PC-3 (cell line): ENCODE data around the gene PCNT. TPM values are rescaled to one million over a fixed set of nuclear protein-coding genes. Genes with fewer than 3 reads are reported as not detected.

Experiments used
- ATAC-seq: fragments of 200-7000 bp; cut with Tn5 transposase; 2 replicates; pipeline ENCODE4 v1.9.1; 2020; ENCODE audit warnings: mild to moderate bottlenecking, moderate library complexity
- BruUV-seq: library from RNA; stranded (reverse); fragments of 400-500 nt; replicated peaks from 2 replicates; lab custom pipeline; 2021; lab: Mats Ljungman, UMichigan
- CTCF ChIA-PET: fragments of 300-600 bp; sonication (Branson Sonifier 250); formaldehyde crosslinking; loops from one replicate; lab custom pipeline; 2022; ENCODE audit warnings: antibody characterized with exemption; lab: Charles Lee
- POLR2A ChIA-PET: fragments of 300-600 bp; sonication (Branson Sonifier 250); formaldehyde crosslinking; loops from one replicate; lab custom pipeline; 2022; ENCODE audit warnings: antibody characterized with exemption; ENCODE audit not compliant: unreplicated experiment; lab: Charles Lee
- DNase-seq: peaks from one replicate; pipeline ENCODE4 v3.0.0-alpha.2; 2015
- H2AFZ ChIP-seq: fragments of 300-600 bp; sonication (generic); 2 replicates; pipeline ENCODE4 v1.6.0; 2016; ENCODE audit warnings: antibody characterized with exemption, low read length
- H3F3A ChIP-seq: fragments of 300-600 bp; sonication (generic); one replicate; pipeline ENCODE4 v1.6.0; 2017; ENCODE audit warnings: antibody characterized with exemption, low read length, control low read depth, mild to moderate bottlenecking; ENCODE audit not compliant: unreplicated experiment
- H3K27ac ChIP-seq: fragments of 300-600 bp; sonication (generic); 2 replicates; pipeline ENCODE4 v1.5.1; 2016; ENCODE audit warnings: mild to moderate bottlenecking, low read length
- H3K27me3 ChIP-seq: fragments of 300-600 bp; sonication (generic); 2 replicates; pipeline ENCODE4 v1.6.1; 2016; ENCODE audit warnings: low read length, mixed read lengths
- H3K36me3 ChIP-seq: fragments of 300-600 bp; sonication (generic); 2 replicates; pipeline ENCODE4 v1.6.1; 2016; ENCODE audit warnings: low read depth, mixed run types, low read length, mixed read lengths
- H3K4me1 ChIP-seq: fragments of 300-600 bp; sonication (generic); 2 replicates; pipeline ENCODE4 v1.5.1; 2016; ENCODE audit warnings: low read length; ENCODE audit not compliant: insufficient read depth
- H3K4me2 ChIP-seq: fragments of 300-600 bp; sonication (generic); 2 replicates; pipeline ENCODE4 v1.6.0; 2016; ENCODE audit warnings: low read length
- H3K4me3 ChIP-seq: fragments of 300-600 bp; sonication (generic); 2 replicates; pipeline ENCODE4 v1.5.1; 2016; ENCODE audit warnings: mild to moderate bottlenecking, low read length, mixed read lengths
- H3K79me2 ChIP-seq: fragments of 300-600 bp; sonication (generic); 2 replicates; pipeline ENCODE4 v1.6.1; 2017; ENCODE audit warnings: low read length, mixed read lengths
- H3K9ac ChIP-seq: fragments of 300-600 bp; sonication (generic); 2 replicates; pipeline ENCODE4 v1.6.0; 2016; ENCODE audit warnings: mild to moderate bottlenecking, low read length
- H3K9me2 ChIP-seq: fragments of 300-600 bp; sonication (generic); replicated peaks from 2 replicates; pipeline ENCODE4 v1.6.1; 2016; ENCODE audit warnings: mixed run types, low read length, mixed read lengths
- H3K9me3 ChIP-seq: fragments of 300-600 bp; sonication (generic); 2 replicates; pipeline ENCODE4 v1.6.1; 2016; ENCODE audit warnings: low read length, mixed read lengths
- H4K20me1 ChIP-seq: fragments of 300-600 bp; sonication (generic); 2 replicates; pipeline ENCODE4 v1.6.1; 2016; ENCODE audit warnings: low read length, mixed read lengths
- EZH2 ChIP-seq: fragments of 300-600 bp; sonication (generic); IDR thresholded peaks from one replicate; pipeline ENCODE4 v1.6.1; 2017; ENCODE audit warnings: antibody characterized with exemption, mild to moderate bottlenecking, low read length; ENCODE audit not compliant: unreplicated experiment
- EZH2phosphoT487 ChIP-seq: fragments of 300-600 bp; sonication (generic); IDR thresholded peaks from 2 replicates; pipeline ENCODE4 v1.6.1; 2018; ENCODE audit warnings: mild to moderate bottlenecking, antibody characterized with exemption, low read length, borderline replicate concordance
- intact Hi-C: fragments of 100-400 bp; cut with micrococcal nuclease; formaldehyde crosslinking; loops from 2 replicates; pipeline ENCODE4 v1.9.0; 2023
- total RNA-seq: library from RNA; depleted of rRNA; stranded (reverse); fragments of >200 nt; gene quantifications from 2 replicates; pipeline ENCODE4 v1.2.3, GENCODE V29; 2014
- TF ChIP-seq, protein P1 (sequence below): fragments of 300-600 bp; sonication (generic); conservative IDR thresholded peaks from 2 replicates; pipeline ENCODE4 v1.5.1; 2017; ENCODE audit warnings: antibody characterized with exemption, low read depth, mild to moderate bottlenecking, low read length

The PCNT gene
- total RNA-seq, 1 experiment from 2014 or later = 51.4 TPM

DNA sequence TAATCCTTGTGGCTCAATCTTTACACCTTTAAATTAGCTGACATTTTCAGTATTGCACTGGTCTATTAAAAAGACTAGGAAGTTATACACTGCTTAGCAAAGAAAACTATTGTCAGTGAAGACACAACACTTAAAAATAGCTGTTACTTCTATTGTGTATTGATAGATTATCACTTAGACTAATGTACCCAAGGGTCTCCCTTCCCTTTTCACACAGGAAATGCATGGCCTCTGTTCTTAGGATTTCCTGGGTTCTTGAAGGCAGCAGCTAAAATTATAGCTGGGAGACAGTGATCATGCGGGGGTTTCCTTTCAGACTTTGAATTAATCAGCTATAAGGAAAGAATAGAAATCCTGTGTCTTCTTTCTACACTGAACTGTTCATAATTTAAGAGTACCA, 147.6 kb downstream of the PCNT start:
- Histone ChIP-seq H3K27ac (no peak overlapping the region), H2AFZ (no peak overlapping the region), H3K36me3 (peaks cover 2% of the 10 kb centered on the region; the same call in 1 of the 2 replicates), H3K9me3 (no peaks in the 10 kb centered on the region), H3F3A (peaks cover 3% of the 10 kb centered on the region), H3K4me1 (no peaks in the 10 kb centered on the region), H3K4me3 (no peak overlapping the region), H3K4me2 (no peak overlapping the region), H3K9me2 (no peaks in the 10 kb centered on the region), H3K79me2 (no peaks in the 10 kb centered on the region), H3K27me3 (no peaks in the 10 kb centered on the region), H3K9ac (no peak overlapping the region), H4K20me1 (no peaks in the 10 kb centered on the region)
- ChIA-PET CTCF (no interaction called here), POLR2A (no interaction called here)
- ATAC-seq (no peak), DNase-seq (no peak)
- TF ChIP-seq EZH2 (no peak), EZH2phosphoT487 (no peak)
- TF ChIP-seq, protein P1, sequence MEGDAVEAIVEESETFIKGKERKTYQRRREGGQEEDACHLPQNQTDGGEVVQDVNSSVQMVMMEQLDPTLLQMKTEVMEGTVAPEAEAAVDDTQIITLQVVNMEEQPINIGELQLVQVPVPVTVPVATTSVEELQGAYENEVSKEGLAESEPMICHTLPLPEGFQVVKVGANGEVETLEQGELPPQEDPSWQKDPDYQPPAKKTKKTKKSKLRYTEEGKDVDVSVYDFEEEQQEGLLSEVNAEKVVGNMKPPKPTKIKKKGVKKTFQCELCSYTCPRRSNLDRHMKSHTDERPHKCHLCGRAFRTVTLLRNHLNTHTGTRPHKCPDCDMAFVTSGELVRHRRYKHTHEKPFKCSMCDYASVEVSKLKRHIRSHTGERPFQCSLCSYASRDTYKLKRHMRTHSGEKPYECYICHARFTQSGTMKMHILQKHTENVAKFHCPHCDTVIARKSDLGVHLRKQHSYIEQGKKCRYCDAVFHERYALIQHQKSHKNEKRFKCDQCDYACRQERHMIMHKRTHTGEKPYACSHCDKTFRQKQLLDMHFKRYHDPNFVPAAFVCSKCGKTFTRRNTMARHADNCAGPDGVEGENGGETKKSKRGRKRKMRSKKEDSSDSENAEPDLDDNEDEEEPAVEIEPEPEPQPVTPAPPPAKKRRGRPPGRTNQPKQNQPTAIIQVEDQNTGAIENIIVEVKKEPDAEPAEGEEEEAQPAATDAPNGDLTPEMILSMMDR = no peak
- intact Hi-C loops = no loop called here
- BruUV-seq = no TSS peak

DNA sequence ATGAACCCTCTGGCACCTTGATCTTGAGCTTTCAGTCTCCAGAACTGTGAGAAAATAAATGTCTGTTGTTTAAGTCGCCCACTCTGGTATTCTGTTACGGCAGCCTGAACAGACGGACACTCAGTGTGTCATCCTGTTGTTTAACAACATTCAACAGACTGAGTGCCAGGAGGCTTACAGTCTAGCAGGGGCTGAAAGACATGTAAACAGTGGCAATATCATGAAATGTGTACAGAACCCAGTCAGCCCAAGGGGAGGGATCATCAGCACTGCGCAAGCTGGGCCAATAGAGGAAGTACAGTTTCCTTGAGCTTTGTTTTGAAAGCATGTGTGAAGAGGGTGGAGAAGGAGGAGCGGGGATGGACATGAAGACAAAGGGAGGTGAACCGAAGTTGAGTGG, 148.3 kb downstream of the PCNT start:
- Histone ChIP-seq H3K4me2 (no peak overlapping the region), H3K79me2 (no peaks in the 10 kb centered on the region), H3K9me3 (no peaks in the 10 kb centered on the region), H2AFZ (no peak overlapping the region), H3K27me3 (no peaks in the 10 kb centered on the region), H3K9me2 (no peaks in the 10 kb centered on the region), H3K9ac (no peak overlapping the region), H3F3A (peaks cover 3% of the 10 kb centered on the region), H4K20me1 (no peaks in the 10 kb centered on the region), H3K36me3 (peaks cover 2% of the 10 kb centered on the region; the same call in 1 of the 2 replicates), H3K4me3 (no peak overlapping the region), H3K4me1 (no peaks in the 10 kb centered on the region), H3K27ac (no peak overlapping the region)
- ChIA-PET POLR2A (no interaction called here), CTCF (interaction anchor here (0.7 kb wide), 1 partner anchor 16 kb away, joined by 3 read pairs; no protein-coding TSS in a partner anchor)
- no peak for DNase-seq
- TF ChIP-seq EZH2phosphoT487 (no peak), EZH2 (no peak)
- ATAC-seq = no peak
- intact Hi-C loops = no loop called here
- BruUV-seq = no TSS peak

DNA sequence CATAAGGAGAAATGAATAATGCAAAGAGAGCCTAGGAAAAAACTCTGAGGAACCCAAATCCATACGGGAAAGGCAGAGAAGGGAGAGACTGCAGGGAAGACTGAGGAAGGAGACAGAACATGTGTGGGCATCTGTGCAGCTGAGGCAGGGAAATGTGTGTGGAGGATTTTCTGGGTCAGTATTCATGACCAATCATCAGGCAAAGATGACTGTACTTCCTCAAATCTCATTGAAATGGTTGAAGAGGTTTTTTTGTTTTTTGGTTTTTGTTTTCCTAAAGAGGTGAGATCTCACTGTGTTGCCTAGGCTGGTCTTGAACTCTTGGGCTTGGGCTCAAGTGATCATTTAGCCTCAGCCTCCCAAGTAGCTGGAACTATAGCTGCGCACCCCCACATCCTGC, 150.4 kb downstream of the PCNT start:
- Histone ChIP-seq H3K9ac (no peak overlapping the region), H3K27me3 (no peaks in the 10 kb centered on the region), H3K4me3 (no peak overlapping the region), H3K4me1 (no peaks in the 10 kb centered on the region), H3K36me3 (0 out of 2 replicates have a peak, but pooled peaks cover 2% of the 10 kb centered on the region), H2AFZ (no peak overlapping the region), H3K4me2 (no peak overlapping the region), H3K27ac (no peak overlapping the region), H3F3A (no peaks in the 10 kb centered on the region), H3K79me2 (no peaks in the 10 kb centered on the region), H3K9me3 (no peaks in the 10 kb centered on the region), H4K20me1 (no peaks in the 10 kb centered on the region), H3K9me2 (no peaks in the 10 kb centered on the region)
- no peak for ATAC-seq
- BruUV-seq = no TSS peak
- intact Hi-C loops = no loop called here
- no peak for DNase-seq
- CTCF ChIA-PET = no interaction called here
- POLR2A ChIA-PET = no interaction called here
- no peak for TF ChIP-seq EZH2
- TF ChIP-seq EZH2phosphoT487 = no peak
- TF ChIP-seq, protein P1 = no peak
